ENCODE data around the gene MARCHF6.

GRCh38 chr5:10315824-10316509 lies 37.5 kb upstream of the MARCHF6 start:
- no peak for TF ChIP-seq BHLHE40 (IDR thresholded peaks at IDR 0.05; ENCODE audit: borderline replicate concordance)
- TF ChIP-seq NFRKB (IDR thresholded peaks at IDR 0.05): no peak
- no peak for TF ChIP-seq FOXM1 (IDR thresholded peaks at IDR 0.05; ENCODE audit: borderline replicate concordance)
- TF ChIP-seq FOXK2 (IDR thresholded peaks at IDR 0.05): no peak
- no peak for TF ChIP-seq L3MBTL2 (conservative IDR thresholded peaks at IDR 0.05)
- TF ChIP-seq ARNT (IDR thresholded peaks at IDR 0.05): no peak
- TF ChIP-seq FOXA1 (IDR thresholded peaks at IDR 0.05): no peak
